HG02973 (cell line): Measurements from ENCODE around the gene COX4I1.
A peak's percentile ranks its signal among the peaks of the same experiment; 100 is the strongest.

ENCODE experiments used
- ATAC-seq: cut with Tn5 transposase; IDR thresholded peaks from one replicate; pipeline ENCODE4 v1.9.1; 2021; ENCODE audit warnings: moderate library complexity; ENCODE audit not compliant: unreplicated experiment

COX4I1 gene

GRCh38 chr16:85799497-85800320 is at the start of gene COX4I1, which contains the start of gene EMC8:
COX4I1 (plus strand) TSS chr16:85799695; CDS start chr16:85801206, 1,511 bp downstream.
EMC8 (minus strand) TSS chr16:85799544; CDS start chr16:85799295, 249 bp downstream.
- ATAC-seq, result peak; percentile 74

DNA sequence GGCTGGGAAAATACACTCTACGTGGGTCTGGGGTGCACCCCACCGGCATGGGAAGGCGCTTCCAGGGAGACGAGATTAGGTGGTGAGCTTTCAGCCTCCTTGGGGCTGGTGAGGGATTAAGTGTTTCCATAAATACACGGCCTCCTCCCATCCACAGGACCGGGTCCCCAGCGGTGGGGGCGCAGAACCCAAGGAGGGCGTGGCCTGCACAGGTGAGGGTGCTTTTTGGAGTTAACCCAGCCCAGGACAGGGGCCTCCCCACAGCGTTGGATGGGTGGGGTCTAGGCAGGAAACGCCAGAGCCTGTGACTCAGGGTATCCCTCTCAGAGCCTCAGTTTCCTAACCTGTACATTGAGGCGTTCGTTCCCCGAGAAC is 49.7 kb upstream of the COX4I1 start:
- no peak for ATAC-seq

GRCh38 chr16:85750146-85750826 is 49.2 kb upstream of the COX4I1 start:
- ATAC-seq, result no peak

GRCh38 chr16:85750827-85751697 is 48.4 kb upstream of the COX4I1 start, which contains the start of gene C16orf74:
C16orf74 (minus strand) TSS chr16:85751096; CDS start chr16:85735217, 15,879 bp downstream.
- ATAC-seq, result peak; percentile 39

GRCh38 chr16:85751698-85752501 is 47.6 kb upstream of the COX4I1 start:
- ATAC-seq, result no peak

GRCh38 chr16:85752511-85753420 is 46.7 kb upstream of the COX4I1 start:
- no peak for ATAC-seq

DNA sequence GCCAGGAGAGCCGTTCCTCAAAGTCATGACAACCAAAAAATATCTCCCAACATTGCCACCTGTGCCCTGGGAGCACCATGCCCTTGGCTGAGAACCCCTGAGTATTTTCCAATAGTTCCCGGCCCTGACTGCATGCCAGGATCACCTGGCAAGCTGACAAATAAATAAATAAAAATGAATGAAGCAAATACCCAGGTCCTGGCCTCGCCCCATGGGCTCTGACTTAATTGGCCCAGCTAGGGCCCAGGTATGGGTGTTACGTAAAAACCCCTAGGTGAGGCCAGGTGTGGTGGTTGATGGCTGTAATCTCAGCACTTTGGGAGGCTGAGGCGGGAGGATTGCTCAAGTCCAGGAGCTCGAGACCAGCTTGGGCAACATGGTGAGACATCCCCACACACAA is 45.9 kb upstream of the COX4I1 start:
- no peak for ATAC-seq

GRCh38 chr16:85753976-85754375 is 45.5 kb upstream of the COX4I1 start:
- ATAC-seq, result no peak

- no peak for ATAC-seq
These were observed 45.1 kb upstream of the COX4I1 start for GRCh38 chr16:85754413-85754812.

- peak; percentile 32 for ATAC-seq
These were observed 43.3 kb upstream of the COX4I1 start for GRCh38 chr16:85755929-85756768.

GRCh38 chr16:85757341-85757822 is 42.1 kb upstream of the COX4I1 start:
- ATAC-seq, result no peak

- ATAC-seq, result no peak
These were observed 40.4 kb upstream of the COX4I1 start for GRCh38 chr16:85759136-85759535.

DNA sequence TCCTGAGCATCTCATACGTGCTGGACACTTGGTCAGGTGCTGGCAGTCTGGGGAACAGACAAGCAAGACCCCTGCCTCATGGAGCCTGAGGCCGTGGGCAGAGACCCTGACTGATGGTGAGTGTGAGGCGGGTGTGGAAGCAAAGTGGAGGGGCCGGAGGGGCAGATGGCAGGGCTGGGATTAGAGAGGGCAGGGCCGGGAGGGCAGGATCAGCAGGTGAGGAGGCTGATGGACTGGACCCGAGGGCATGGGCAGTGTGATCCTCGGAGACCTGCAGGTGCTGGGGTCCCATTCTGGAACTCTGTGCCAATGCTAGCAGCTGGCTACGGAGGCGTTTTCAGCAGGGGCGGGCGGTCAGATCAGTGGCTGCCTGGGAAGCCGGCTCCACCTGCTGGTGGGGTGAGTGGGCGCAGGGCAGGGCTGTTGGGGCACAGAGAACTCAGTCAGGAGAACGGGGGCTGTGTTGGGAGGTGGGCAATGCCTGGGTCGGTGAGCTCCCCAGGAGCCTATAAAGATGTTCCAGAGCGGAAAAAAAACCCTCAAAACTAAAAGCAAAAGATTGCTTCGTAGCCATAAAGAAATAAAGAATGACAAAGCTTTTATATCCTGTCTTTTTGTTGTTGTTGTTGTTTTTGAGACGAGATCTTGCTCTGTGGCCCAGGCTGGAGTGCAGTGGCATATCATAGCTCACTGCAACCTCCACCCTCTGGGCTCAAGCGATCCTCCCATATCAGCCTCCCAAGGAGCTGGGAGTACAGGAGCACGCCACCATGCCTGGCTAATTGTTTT is 39.7 kb upstream of the COX4I1 start:
- ATAC-seq, result no peak

DNA sequence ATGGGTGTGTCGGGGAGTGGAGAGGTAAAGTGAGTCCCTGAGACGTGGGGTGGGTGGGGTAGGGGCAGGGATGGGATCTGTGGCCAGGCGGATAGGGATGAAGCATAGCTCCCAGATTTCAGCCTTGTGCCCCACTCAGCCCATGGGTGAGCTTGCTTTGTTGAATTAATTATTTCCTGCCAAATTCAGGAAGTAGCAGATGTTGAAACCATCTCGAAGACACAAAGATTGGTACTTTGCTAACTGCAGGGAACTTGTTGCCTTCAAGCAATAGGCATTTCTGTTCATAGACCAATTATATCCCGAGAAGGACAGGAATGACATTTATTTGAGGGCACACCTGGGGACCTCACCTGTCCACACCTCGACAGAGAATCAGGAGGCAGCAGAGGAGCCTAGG is 37.6 kb upstream of the COX4I1 start:
- no peak for ATAC-seq

DNA sequence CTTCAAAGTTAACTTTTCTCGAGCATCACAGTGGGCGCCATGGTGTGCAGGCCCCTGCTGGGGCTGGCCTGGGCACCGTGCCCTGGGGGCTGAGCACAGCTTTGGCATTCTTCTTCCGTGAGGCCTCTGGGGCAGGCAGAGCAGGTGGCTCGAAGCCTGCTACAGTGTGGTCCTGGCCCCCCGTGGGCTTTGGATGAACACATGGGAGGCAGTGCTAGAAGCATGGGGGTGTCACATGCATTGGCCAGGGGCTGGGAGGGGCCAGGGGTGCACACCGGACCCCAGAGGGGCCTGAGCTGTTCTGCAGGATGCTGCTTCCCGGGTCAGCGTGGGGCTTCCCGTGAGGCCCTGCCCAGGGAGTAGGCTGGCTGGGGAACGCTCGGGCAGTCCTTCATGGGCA is 36.5 kb upstream of the COX4I1 start:
- ATAC-seq, result no peak

- no peak for ATAC-seq
These were observed 35.9 kb upstream of the COX4I1 start for GRCh38 chr16:85763616-85764015.

DNA sequence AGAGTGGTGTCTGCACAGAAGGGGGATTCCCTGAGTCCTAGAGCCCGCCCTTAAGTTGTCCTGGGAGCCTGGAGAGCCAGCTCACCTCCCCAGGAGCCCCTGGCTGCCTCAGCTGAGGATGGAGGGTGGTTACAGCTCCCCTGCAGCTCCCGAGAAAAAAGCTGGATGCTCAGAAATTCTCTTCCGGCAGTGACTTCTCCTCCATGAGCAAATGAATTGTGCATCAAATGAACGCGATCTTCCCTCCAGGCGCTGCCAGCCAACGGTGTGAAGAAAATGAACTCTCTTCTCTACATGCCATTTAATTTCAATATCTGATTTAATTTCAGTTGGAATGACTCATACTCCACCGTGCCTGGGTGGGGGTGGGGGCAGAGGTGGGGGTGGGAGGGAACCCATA is 34.3 kb upstream of the COX4I1 start:
- ATAC-seq, result no peak
